ENCODE results near the gene TUBB2B.
"Not testable (repeated sequence)": the region's sequence is repeated elsewhere in the genome, so short reads cannot be mapped to it uniquely, and the experiment has no call there.

TUBB2B gene

DNA sequence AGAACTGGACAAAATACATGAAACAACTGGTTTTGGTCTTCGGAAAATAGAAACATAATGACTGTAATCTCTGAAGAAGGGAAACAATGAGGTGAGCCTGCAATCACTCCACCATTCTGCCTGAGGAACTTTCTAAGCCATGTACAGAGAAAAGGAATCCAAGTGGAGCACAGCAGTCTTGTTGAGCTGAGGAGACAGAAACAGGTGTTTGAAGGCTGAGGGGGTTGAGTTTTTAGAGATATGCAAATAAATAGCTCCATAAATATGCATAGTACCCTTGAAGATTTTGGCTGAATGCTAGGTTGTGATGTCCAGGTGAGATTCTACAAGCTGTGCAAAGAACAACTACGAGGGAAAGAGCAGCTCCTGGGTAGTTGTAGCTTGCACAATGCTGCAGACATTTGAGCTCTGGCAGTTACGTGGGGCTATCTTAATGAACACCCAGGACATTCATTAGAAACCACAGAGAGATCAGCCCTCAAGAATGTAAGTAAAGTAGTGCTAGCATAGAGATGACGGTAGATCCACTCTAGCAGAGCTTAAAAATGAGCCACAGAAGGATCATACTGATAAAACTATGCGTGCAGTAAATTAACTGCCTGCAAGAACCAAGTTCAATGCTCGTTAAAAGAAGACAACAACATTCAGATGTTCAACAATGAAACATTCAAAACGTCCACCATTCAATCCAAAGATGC is 24.3 kb downstream of the TUBB2B start:
- DNase-seq (ENCODE audit: low spot score), result no peak
- H3K27ac ChIP-seq, result no peak overlapping the region
- no peak overlapping the region for H3K4me3 ChIP-seq
- TF ChIP-seq, protein P1, sequence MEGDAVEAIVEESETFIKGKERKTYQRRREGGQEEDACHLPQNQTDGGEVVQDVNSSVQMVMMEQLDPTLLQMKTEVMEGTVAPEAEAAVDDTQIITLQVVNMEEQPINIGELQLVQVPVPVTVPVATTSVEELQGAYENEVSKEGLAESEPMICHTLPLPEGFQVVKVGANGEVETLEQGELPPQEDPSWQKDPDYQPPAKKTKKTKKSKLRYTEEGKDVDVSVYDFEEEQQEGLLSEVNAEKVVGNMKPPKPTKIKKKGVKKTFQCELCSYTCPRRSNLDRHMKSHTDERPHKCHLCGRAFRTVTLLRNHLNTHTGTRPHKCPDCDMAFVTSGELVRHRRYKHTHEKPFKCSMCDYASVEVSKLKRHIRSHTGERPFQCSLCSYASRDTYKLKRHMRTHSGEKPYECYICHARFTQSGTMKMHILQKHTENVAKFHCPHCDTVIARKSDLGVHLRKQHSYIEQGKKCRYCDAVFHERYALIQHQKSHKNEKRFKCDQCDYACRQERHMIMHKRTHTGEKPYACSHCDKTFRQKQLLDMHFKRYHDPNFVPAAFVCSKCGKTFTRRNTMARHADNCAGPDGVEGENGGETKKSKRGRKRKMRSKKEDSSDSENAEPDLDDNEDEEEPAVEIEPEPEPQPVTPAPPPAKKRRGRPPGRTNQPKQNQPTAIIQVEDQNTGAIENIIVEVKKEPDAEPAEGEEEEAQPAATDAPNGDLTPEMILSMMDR (IDR thresholded peaks at IDR 0.05), result no peak

DNA sequence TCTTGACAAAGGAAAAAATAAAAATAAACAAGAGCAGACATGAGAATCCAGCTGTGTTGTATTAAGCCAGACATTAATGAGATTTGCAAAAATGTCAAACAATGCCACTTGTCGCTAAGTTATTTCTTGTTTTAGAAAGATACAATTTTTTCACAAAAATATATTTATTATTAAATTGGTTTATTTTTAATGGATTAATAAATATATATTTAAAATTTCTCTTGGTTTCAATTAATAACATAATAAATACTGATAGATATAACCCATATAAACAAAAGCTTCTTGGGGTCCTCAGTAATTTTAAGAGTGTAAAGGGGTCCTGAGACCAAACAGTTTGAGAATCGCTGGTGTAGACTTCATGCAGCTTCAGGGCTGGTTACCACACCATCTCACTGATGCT is 26.1 kb downstream of the TUBB2B start:
- DNase-seq (ENCODE audit: low spot score), result no peak
- TF ChIP-seq, protein P1 (IDR thresholded peaks at IDR 0.05), result no peak
- Histone ChIP-seq H3K27ac (no peak overlapping the region), H3K4me3 (no peak overlapping the region)

DNA sequence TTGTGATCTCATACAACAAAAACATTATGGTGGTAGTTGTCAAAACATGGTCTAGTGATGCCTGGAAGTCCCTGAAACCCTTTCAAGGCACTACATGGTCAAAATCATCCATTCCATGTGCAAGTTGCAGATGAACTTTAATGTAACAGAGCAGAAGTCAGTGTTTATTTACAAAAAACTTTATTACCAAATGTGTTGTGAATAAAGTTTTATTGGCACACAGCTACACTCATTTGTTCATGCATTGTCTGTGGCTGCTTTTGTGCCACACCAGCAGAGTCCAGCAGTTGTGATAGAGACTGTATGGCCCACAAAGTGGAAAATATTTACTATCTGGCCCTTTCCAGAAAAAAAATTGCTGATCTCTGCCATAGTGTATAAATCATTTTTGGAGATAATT is 26.8 kb downstream of the TUBB2B start:
- H3K4me3 ChIP-seq, result no peak overlapping the region
- DNase-seq (ENCODE audit: low spot score), result no peak
- no peak overlapping the region for H3K27ac ChIP-seq
- TF ChIP-seq, protein P1 (IDR thresholded peaks at IDR 0.05), result no peak

DNA sequence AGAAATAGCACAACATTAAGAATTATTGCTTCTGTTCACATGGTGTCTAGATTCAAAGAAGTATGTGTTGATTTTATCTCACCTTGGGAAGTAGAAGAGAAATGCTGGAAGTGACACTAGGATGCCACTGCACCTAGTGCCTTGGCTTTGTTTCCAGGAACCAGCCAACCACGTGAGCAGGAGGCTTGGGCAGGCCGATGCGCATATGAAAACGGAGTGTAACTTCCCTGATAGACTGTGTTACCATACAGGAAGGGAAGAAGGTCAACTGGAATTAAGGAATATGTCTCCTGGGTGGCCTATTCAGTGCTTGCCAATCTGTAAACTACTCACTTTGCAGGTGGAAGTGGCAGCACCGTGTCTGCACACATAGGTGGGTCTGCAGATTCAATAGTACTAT is 28.1 kb downstream of the TUBB2B start:
- no peak overlapping the region for H3K4me3 ChIP-seq
- DNase-seq (ENCODE audit: low spot score), result no peak
- H3K27ac ChIP-seq, result no peak overlapping the region
- TF ChIP-seq, protein P1 (IDR thresholded peaks at IDR 0.05), result no peak

DNA sequence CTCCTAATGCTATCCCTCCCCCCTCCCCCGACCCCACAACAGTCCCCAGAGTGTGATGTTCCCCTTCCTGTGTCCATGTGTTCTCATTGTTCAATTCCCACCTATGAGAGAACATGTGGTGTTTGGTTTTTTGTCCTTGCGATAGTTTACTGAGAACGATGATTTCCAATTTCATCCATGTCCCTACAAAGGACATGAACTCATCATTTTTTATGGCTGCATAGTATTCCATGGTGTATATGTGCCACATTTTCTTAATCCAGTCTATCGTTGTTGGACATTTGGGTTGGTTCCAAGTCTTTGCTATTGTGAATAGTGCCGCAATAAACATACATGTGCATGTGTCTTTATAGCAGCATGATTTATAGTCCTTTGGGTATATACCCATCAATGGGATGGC is 29.7 kb downstream of the TUBB2B start:
- not testable (repeated sequence) for DNase-seq (ENCODE audit: low spot score); H3K4me3 ChIP-seq; H3K27ac ChIP-seq

DNA sequence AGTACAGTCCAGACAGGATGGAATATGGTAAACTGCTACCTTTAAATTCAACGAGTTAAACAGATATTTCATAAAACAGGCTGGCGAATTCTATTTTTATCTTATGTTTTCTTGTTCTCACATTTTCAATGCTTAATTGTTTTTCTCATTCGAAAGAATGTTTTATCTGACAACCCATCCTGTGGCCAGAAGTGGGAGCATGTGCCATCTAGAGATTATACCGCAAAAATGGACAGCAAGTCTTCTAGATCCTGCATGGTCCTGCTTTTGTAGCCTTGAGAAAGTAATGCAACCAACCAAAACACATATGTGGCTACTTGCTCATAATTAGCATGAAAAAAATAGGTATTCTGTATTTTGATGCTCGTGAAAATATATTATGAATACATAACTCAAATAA is 30.7 kb downstream of the TUBB2B start:
- Histone ChIP-seq H3K4me3 (no peak overlapping the region), H3K27ac (no peak overlapping the region)
- no peak for DNase-seq (ENCODE audit: low spot score)
- TF ChIP-seq, protein P1 (IDR thresholded peaks at IDR 0.05), result no peak

DNA sequence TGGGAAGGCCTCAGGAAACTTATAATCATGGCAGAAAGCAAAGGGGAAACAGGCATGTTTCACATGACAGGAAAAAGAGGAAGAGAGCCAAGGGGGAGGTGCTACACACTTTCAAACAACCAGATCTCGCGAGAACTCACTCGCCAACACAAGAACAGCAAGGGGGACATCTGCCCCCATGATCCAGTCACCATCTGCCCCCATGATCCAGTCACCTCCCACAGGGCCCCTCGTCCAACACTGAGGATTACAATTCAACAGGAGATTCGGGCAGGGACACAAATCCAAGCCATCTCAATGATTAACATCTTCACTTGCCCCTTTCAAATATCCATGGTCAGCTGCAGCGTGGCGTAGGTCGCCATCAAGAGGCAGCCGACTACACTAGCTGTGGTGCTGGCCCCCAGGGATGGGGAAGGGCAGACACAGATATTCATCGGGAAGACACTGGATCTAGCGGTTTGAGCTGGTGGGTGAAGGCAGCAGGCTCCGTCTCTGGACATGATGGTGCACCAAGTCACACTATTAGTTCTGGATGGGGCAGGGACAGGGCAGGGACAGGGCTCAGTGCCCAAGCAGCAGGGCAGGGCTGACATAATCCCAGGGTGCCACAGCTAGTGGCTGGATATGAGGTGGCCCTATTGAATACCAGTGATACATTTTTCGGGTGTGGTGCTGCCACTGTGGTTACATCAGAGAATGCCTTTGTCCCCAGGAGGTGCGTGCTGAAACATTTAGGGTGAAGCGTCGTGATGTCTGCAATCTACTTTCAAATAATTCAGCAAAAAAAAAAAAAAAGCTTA is 31.6 kb downstream of the TUBB2B start:
- TF ChIP-seq, protein P1 (IDR thresholded peaks at IDR 0.05), result no peak
- no peak overlapping the region for H3K4me3 ChIP-seq
- DNase-seq (ENCODE audit: low spot score), result no peak
- no peak overlapping the region for H3K27ac ChIP-seq
